ENCODE measurements around the gene TRUB2. TPM values are rescaled to one million over a fixed set of nuclear protein-coding genes. Genes with fewer than 3 reads are reported as not detected.

The TRUB2 gene
- total and polyA plus RNA-seq, 2 of the 13 experiments (the other 11 are each of a cell fraction or from before 2014, with no cell fraction given) = 22.3 to 41.2 TPM

DNA sequence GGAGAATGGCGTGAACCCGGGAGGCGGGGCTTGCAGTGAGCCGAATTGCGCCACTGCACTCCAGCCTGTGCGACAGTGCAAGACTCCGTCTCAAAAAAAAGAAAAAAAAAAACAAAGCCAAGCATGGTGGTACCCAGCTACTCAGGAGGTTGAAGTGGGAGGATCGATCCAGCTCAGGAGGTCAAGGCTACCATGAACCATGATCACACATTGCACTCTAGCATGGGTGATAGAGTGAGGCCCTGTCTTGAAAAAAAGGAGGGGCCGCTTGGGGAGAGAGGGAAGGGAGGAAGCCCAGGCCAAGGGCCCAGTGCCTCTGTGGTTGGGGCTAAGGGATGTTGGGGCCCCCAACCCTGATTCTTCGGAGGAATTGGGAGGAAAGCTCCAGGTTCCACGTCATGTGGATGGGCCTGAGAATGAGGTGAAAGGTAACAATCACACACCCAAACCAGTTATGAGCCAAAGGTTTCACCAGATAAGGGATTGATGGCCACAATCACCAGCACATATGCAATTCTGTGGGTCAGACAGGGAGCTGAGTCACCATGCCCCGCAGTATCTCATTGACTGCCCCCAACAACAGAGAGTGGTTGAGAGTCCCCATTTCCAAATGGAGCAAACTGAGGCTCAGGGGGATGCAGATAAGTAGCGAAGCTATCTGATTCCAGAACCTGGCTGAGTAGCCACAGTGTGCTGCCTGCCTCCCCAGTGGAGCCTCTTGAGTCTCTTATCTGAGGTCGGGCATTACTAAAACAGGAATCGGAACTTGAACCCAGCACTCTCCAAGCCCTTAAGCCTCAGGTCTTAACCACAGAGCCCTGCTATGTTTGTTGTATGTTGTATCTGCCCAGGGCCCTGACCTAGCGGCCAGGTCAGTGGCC, 25.7 kb downstream of the TRUB2 start (continued):
- 0 out of 2 replicates have a peak, but pooled peaks have one; percentile 10 for TF ChIP-seq ZNF256 (CRISPR knock-in tag; conservative IDR thresholded peaks at IDR 0.05)
- TF ChIP-seq NR2F1 (CRISPR knock-in tag; IDR thresholded peaks at IDR 0.05) = peak; percentile 15 to 57; a peak in 2 of 4 replicates
- TF ChIP-seq NR2C2 (CRISPR knock-in tag; IDR thresholded peaks at IDR 0.05; ENCODE audit: borderline replicate concordance) = peak; percentile 65
- TF ChIP-seq KDM2A (CRISPR knock-in tag; IDR thresholded peaks at IDR 0.05; ENCODE audit: borderline replicate concordance, low read depth) = no peak
- TF ChIP-seq, protein P1, sequence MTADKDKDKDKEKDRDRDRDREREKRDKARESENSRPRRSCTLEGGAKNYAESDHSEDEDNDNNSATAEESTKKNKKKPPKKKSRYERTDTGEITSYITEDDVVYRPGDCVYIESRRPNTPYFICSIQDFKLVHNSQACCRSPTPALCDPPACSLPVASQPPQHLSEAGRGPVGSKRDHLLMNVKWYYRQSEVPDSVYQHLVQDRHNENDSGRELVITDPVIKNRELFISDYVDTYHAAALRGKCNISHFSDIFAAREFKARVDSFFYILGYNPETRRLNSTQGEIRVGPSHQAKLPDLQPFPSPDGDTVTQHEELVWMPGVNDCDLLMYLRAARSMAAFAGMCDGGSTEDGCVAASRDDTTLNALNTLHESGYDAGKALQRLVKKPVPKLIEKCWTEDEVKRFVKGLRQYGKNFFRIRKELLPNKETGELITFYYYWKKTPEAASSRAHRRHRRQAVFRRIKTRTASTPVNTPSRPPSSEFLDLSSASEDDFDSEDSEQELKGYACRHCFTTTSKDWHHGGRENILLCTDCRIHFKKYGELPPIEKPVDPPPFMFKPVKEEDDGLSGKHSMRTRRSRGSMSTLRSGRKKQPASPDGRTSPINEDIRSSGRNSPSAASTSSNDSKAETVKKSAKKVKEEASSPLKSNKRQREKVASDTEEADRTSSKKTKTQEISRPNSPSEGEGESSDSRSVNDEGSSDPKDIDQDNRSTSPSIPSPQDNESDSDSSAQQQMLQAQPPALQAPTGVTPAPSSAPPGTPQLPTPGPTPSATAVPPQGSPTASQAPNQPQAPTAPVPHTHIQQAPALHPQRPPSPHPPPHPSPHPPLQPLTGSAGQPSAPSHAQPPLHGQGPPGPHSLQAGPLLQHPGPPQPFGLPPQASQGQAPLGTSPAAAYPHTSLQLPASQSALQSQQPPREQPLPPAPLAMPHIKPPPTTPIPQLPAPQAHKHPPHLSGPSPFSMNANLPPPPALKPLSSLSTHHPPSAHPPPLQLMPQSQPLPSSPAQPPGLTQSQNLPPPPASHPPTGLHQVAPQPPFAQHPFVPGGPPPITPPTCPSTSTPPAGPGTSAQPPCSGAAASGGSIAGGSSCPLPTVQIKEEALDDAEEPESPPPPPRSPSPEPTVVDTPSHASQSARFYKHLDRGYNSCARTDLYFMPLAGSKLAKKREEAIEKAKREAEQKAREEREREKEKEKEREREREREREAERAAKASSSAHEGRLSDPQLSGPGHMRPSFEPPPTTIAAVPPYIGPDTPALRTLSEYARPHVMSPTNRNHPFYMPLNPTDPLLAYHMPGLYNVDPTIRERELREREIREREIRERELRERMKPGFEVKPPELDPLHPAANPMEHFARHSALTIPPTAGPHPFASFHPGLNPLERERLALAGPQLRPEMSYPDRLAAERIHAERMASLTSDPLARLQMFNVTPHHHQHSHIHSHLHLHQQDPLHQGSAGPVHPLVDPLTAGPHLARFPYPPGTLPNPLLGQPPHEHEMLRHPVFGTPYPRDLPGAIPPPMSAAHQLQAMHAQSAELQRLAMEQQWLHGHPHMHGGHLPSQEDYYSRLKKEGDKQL (CRISPR knock-in tag; IDR thresholded peaks at IDR 0.05; ENCODE audit: low read depth) = no peak
- no peak for TF ChIP-seq TBP (CRISPR knock-in tag; IDR thresholded peaks at IDR 0.05)
- no peak for TF ChIP-seq ZNF619 (CRISPR knock-in tag; IDR thresholded peaks at IDR 0.05)
- TF ChIP-seq PAWR (CRISPR knock-in tag; IDR thresholded peaks at IDR 0.05; ENCODE audit: borderline replicate concordance) = no peak
